ENCODE measurements around the gene FAM131A.

DNA sequence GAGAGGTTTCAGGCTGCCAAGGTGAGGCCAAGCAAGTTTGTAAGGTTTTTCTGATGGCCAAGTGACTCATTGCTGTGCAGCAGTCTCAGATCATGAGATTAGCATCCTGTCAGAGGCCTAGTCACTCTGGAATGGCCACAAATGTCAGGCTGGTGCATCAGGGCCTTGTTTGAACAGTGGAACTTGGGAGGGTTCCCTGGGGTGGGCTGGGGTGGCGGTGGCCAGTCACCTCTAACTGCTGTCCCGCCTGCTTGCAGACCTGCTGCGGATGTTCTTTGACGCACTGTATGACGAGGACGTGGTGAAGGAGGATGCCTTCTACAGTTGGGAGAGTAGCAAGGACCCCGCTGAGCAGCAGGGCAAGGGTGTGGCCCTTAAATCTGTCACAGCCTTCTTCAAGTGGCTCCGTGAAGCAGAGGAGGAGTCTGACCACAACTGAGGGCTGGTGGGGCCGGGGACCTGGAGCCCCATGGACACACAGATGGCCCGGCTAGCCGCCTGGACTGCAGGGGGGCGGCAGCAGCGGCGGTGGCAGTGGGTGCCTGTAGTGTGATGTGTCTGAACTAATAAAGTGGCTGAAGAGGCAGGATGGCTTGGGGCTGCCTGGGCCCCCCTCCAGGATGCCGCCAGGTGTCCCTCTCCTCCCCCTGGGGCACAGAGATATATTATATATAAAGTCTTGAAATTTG is 2.8 kb upstream of the FAM131A start:
- TF ChIP-seq FOXM1 (IDR thresholded peaks at IDR 0.05; ENCODE audit: borderline replicate concordance): no peak
- TF ChIP-seq LEF1 (IDR thresholded peaks at IDR 0.05; ENCODE audit: borderline replicate concordance): no peak
- no peak for TF ChIP-seq ARNT (IDR thresholded peaks at IDR 0.05)
- no peak for TF ChIP-seq HDGF (IDR thresholded peaks at IDR 0.05; ENCODE audit: borderline replicate concordance)
- TF ChIP-seq SP1 (IDR thresholded peaks at IDR 0.05): no peak
- TF ChIP-seq L3MBTL2 (conservative IDR thresholded peaks at IDR 0.05): no peak
- no peak for TF ChIP-seq ELF4 (IDR thresholded peaks at IDR 0.05)
- no peak for TF ChIP-seq TARDBP (IDR thresholded peaks at IDR 0.05)
- no peak for TF ChIP-seq FOXK2 (IDR thresholded peaks at IDR 0.05)
- TF ChIP-seq, protein P1, sequence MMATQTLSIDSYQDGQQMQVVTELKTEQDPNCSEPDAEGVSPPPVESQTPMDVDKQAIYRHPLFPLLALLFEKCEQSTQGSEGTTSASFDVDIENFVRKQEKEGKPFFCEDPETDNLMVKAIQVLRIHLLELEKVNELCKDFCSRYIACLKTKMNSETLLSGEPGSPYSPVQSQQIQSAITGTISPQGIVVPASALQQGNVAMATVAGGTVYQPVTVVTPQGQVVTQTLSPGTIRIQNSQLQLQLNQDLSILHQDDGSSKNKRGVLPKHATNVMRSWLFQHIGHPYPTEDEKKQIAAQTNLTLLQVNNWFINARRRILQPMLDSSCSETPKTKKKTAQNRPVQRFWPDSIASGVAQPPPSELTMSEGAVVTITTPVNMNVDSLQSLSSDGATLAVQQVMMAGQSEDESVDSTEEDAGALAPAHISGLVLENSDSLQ (IDR thresholded peaks at IDR 0.05): no peak
- no peak for TF ChIP-seq SUZ12 (IDR thresholded peaks at IDR 0.05)
